PC-3 (cell line): ENCODE results near the gene CYP27B1.

ENCODE experiments used
- CTCF ChIP-seq: fragments of 300-600 bp; sonication (generic); conservative IDR thresholded peaks from 2 replicates; pipeline ENCODE4 v1.5.1; 2017; ENCODE audit warnings: antibody characterized with exemption, low read depth, mild to moderate bottlenecking, low read length
- EZH2phosphoT487 ChIP-seq: fragments of 300-600 bp; sonication (generic); IDR thresholded peaks from 2 replicates; pipeline ENCODE4 v1.6.1; 2018; ENCODE audit warnings: mild to moderate bottlenecking, antibody characterized with exemption, low read length, borderline replicate concordance

- TF ChIP-seq CTCF (no peak), EZH2phosphoT487 (no peak)
Observed at GRCh38 chr12:57761391-57761998, 5.4 kb downstream of the CYP27B1 start.
